Esophagus squamous epithelium (tissue), 5 donors: ENCODE data around the gene COL23A1. TPM values are rescaled to one million over a fixed set of nuclear protein-coding genes. Genes with fewer than 3 reads are reported as not detected.

Source experiments
- DNase-seq: peaks from one replicate; lab custom pipeline; 2025; lab: John Stamatoyannopoulos, UW
- H3K27ac ChIP-seq, 4 donors: fragments of 200-600 bp; sonication (generic); one replicate each; pipeline ENCODE4 v1.5.1; 2016 to 2019; ENCODE audit warnings: mild to moderate bottlenecking in 1 of 4
- H3K27me3 ChIP-seq, 4 donors: fragments of 200-600 bp; sonication (generic); 1 replicate in 3 of 4; 2 replicates in 1 of 4; pipeline versions ENCODE4 v1.5.1 to v1.6.0; 2017 to 2021; ENCODE audit warnings: antibody characterized with exemption in 1 of 4
- H3K36me3 ChIP-seq, 3 donors: fragments of 200-600 bp; sonication (generic); one replicate each; pipeline ENCODE4 v1.5.1; 2016 to 2019
- H3K4me1 ChIP-seq, 3 donors: fragments of 200-600 bp; sonication (generic); one replicate each; pipeline ENCODE4 v1.5.1; 2017 to 2019
- H3K4me3 ChIP-seq, 4 donors: fragments of 200-600 bp; sonication (generic); 1 replicate in 3 of 4; 2 replicates in 1 of 4; pipeline ENCODE4 v1.5.1; 2016 to 2019; ENCODE audit warnings: mild to moderate bottlenecking in 2 of 4, moderate library complexity in 1 of 4
- H3K9me3 ChIP-seq, 3 donors: fragments of 200-600 bp; sonication (generic); one replicate each; pipeline ENCODE4 v1.5.1; 2016 to 2019
- POLR2A ChIP-seq, 4 donors: fragments of 450-650 bp; IDR thresholded peaks; one replicate each; pipeline ENCODE4 v1.6.1; 2017; ENCODE audit warnings: antibody characterized with exemption in 4 of 4, mild to moderate bottlenecking in 4 of 4, moderate library complexity in 3 of 4
- WGBS, 2 donors: methylation state at CpG; one replicate each; pipeline ENCODE4 v1.1.5; 2018; 5-methylcytosine and 5-hydroxymethylcytosine counted together
- intact Hi-C: fragments of 100-400 bp; cut with DNase I; formaldehyde crosslinking; loops from one replicate; pipeline ENCODE4 v1.15.0; 2022
- total RNA-seq, 4 donors: library from RNA; depleted of rRNA; stranded (reverse); fragments of >200 nt; gene quantifications; one replicate each; pipeline ENCODE4 v1.1.0, GENCODE V29; 2016
- TF ChIP-seq, protein P1 (sequence below), 6 experiments: fragments of 450-650 bp in 4 of 6; fragments of 200-600 bp in 2 of 6; sonication (generic) in 2 of 6; IDR thresholded peaks; one replicate each; pipeline ENCODE4 v1.5.1; 2016 to 2019; ENCODE audit warnings: antibody characterized with exemption in 6 of 6, mild to moderate bottlenecking in 4 of 6, moderate library complexity in 4 of 6
- donor health status: DM: yes; HTN: yes; CAD: no.

The COL23A1 gene
- total RNA-seq, 4 donors from 2014 or later: 0.41 to 1.5 (median 0.44) TPM; not detected in 1

DNA sequence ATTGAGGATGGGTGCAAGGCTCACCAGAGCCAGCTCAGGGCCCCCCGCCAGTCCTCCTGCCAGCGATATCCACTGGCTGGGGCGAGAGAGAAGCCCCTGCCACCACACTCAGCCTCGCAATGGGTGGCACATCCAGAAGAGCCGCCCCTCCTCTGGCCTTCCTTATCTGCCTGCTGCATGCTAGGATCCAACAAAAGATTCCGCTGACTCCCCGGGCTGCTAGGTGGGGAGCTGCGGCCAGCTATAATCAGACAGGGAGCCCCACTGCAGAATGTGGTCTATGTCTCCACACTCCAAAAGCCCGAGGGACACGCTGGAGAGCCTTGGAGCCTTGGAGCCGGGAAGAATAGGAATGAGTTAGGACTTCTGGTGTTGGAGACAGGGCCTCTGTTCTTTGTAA lies 32.8 kb downstream of the COL23A1 start:
- DNase-seq: no peak
- TF ChIP-seq, protein P1, sequence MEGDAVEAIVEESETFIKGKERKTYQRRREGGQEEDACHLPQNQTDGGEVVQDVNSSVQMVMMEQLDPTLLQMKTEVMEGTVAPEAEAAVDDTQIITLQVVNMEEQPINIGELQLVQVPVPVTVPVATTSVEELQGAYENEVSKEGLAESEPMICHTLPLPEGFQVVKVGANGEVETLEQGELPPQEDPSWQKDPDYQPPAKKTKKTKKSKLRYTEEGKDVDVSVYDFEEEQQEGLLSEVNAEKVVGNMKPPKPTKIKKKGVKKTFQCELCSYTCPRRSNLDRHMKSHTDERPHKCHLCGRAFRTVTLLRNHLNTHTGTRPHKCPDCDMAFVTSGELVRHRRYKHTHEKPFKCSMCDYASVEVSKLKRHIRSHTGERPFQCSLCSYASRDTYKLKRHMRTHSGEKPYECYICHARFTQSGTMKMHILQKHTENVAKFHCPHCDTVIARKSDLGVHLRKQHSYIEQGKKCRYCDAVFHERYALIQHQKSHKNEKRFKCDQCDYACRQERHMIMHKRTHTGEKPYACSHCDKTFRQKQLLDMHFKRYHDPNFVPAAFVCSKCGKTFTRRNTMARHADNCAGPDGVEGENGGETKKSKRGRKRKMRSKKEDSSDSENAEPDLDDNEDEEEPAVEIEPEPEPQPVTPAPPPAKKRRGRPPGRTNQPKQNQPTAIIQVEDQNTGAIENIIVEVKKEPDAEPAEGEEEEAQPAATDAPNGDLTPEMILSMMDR (IDR thresholded peaks at IDR 0.05): no peak
- TF ChIP-seq POLR2A (IDR thresholded peaks at IDR 0.05): no peak
- H3K27me3 ChIP-seq: peaks cover 0 to 6% (median 0%) of the 10 kb centered on the region in 4 donors
- 83 to 85% methylated on average over 2 to 4 of the region's 11 CpGs for WGBS, 2 donors
- H3K27ac ChIP-seq: no peak overlapping the region
- intact Hi-C loops: loop anchor here (10.0 kb wide), 1 partner anchor 273 kb away; no protein-coding TSS in a partner anchor
- no peaks in the 10 kb centered on the region for H3K9me3 ChIP-seq
- H3K36me3 ChIP-seq: no peaks in the 10 kb centered on the region
- H3K4me1 ChIP-seq: peaks cover 0 to 4% (median 0%) of the 10 kb centered on the region in 3 donors
- H3K4me3 ChIP-seq: no peak overlapping the region

DNA sequence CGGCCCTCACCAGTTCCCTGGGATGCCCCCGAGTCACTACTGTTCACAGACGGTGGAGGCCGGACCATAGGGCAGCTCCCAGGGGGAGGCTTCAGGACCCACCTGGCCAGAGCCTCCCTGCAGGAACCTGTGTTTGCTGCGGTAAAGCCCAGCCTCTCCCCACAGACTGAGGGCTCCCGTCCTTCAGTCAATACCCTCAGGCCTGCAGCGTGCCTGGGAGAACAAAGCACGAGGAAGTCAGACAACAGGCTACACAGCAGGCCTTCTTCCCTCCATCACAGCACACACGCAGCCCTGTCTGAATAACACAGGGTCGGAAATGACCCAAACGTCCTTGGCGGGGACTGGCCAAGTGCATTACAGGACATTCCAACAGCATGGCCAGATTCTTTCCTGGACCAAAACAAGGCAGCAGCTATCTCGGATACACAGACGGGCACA lies 34.4 kb downstream of the COL23A1 start:
- intact Hi-C loops: loop anchor here (10.0 kb wide), 1 partner anchor 271 kb away; no protein-coding TSS in a partner anchor
- WGBS, 2 donors: 93 to 100% methylated on average over 2 to 4 of the region's 14 CpGs
- H3K4me3 ChIP-seq: no peak overlapping the region
- H3K27me3 ChIP-seq: peaks cover 0 to 16% (median 0%) of the 10 kb centered on the region in 4 donors
- TF ChIP-seq POLR2A (IDR thresholded peaks at IDR 0.05): no peak
- TF ChIP-seq, protein P1 (IDR thresholded peaks at IDR 0.05): no peak
- no peaks in the 10 kb centered on the region for H3K36me3 ChIP-seq
- H3K27ac ChIP-seq: no peak overlapping the region
- H3K9me3 ChIP-seq: no peaks in the 10 kb centered on the region
- H3K4me1 ChIP-seq: no peaks in the 10 kb centered on the region
- DNase-seq: no peak

DNA sequence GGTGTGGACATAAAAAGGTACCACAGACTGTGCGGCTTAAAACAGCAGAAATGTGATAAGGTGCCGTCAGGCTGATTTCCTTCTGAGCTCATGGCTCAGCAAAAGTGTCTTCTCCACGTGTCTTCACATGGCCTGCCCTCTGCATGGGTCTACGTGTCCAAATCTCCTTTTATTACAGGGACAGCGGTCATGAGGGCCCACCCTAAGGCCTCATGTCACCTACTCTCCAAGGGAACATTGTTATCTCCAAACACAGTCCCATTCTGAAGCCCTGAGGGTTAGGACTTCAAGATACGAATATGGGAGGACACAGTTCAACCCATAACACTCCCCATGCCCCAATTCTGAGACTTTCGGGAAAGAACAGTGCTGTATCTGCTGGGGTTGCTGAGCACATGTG lies 35.2 kb downstream of the COL23A1 start:
- no peak for TF ChIP-seq POLR2A (IDR thresholded peaks at IDR 0.05)
- TF ChIP-seq, protein P1 (IDR thresholded peaks at IDR 0.05): no peak
- Histone ChIP-seq H3K36me3 (no peaks in the 10 kb centered on the region), H3K27me3 (peaks cover 0 to 15% (median 0%) of the 10 kb centered on the region in 4 donors), H3K27ac (no peak overlapping the region), H3K4me3 (no peak overlapping the region), H3K4me1 (no peaks in the 10 kb centered on the region), H3K9me3 (no peaks in the 10 kb centered on the region)
- intact Hi-C loops: loop anchor here (10.0 kb wide), 1 partner anchor 270 kb away; no protein-coding TSS in a partner anchor
- DNase-seq: no peak
- 79 to 95% methylated on average over 4 to 6 of the region's 7 CpGs for WGBS, 2 donors

DNA sequence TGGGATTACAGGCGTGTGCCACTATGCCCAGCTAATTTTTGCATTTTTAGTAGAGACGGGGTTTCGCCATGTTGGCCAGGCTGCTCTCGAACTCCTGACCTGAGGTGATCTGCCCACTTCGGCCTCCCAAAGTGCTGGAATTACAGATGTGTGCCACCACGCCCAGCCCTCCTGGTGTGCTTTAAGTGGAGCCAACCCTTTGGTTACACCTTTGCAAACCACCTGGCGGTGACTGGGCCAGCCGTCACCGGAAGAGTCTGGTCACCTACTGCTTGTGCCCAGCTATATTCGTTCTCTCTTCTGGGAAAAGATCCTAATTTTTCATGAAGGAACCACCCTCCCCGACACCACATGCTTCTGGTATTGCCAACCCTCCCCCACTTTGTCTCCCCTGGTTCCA lies 35.9 kb downstream of the COL23A1 start:
- WGBS, 2 donors: 87 to 91% methylated on average over 6 to 11 of the region's 11 CpGs
- DNase-seq: no peak
- Histone ChIP-seq H3K4me3 (no peak overlapping the region), H3K9me3 (no peaks in the 10 kb centered on the region), H3K36me3 (no peaks in the 10 kb centered on the region), H3K27ac (no peak overlapping the region), H3K4me1 (no peaks in the 10 kb centered on the region), H3K27me3 (peaks cover 0 to 12% (median 0%) of the 10 kb centered on the region in 4 donors)
- intact Hi-C loops: loop anchor here (10.0 kb wide), 1 partner anchor 270 kb away; no protein-coding TSS in a partner anchor
- no peak for TF ChIP-seq POLR2A (IDR thresholded peaks at IDR 0.05)
- TF ChIP-seq, protein P1 (IDR thresholded peaks at IDR 0.05): no peak

DNA sequence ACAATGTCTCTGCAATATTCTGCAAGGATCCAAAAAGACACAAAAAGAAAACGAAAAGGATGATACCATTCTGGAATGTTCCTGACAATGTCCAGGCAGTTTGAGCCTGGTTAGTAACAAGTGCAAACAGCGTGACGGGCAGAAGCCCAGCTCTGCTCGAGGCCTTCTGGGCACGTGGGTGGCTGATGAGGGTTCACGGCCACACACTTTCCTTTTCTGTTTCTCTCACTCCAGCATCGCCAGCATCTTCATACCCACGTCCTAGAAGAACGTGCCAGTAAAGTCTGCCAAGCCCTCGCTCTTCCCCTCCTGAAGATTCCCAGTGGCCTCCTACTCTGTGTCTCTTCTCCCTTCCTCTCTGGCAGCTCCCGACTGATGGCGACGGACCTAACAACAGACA lies 36.7 kb downstream of the COL23A1 start:
- peaks cover 0 to 17% (median 0%) of the 10 kb centered on the region in 4 donors for H3K27me3 ChIP-seq

More for the DNA sequence above, 36.7 kb downstream of the COL23A1 start:
- Histone ChIP-seq H3K9me3 (no peaks in the 10 kb centered on the region), H3K4me1 (no peaks in the 10 kb centered on the region), H3K36me3 (no peaks in the 10 kb centered on the region), H3K4me3 (no peak overlapping the region), H3K27ac (no peak overlapping the region)
- WGBS, 2 donors: 63 to 71% methylated on average over 13 of the region's 13 CpGs
- intact Hi-C loops: loop anchor here (10.0 kb wide), 1 partner anchor 269 kb away; no protein-coding TSS in a partner anchor
- DNase-seq: no peak
- TF ChIP-seq, protein P1 (IDR thresholded peaks at IDR 0.05): no peak
- no peak for TF ChIP-seq POLR2A (IDR thresholded peaks at IDR 0.05)
